ENCODE measurements around the gene HADHA. TPM values are rescaled to one million over a fixed set of nuclear protein-coding genes. Genes with fewer than 3 reads are reported as not detected.

Gene HADHA
- total RNA-seq, 1 donor from 2014 or later = 130 TPM

- Histone ChIP-seq H3K4me1 (peaks cover 7% of the 10 kb centered on the region), H3K4me3 (peak overlapping the region; percentile 45), H3K36me3 (no peaks in the 10 kb centered on the region), H3K9me3 (no peaks in the 10 kb centered on the region), H3K27me3 (ENCODE audit: low read depth) (peaks cover 45% of the 10 kb centered on the region), H3K27ac (no peak overlapping the region)
- no peak for TF ChIP-seq CTCF (IDR thresholded peaks at IDR 0.05)
- intact Hi-C loops (cut with DNase I) = no loop called here
- ATAC-seq = no peak
- DNase-seq = no peak
These were observed 70.5 kb downstream of the HADHA start for GRCh38 chr2:26173776-26174482.

GRCh38 chr2:26172871-26173775 lies 71.3 kb downstream of the HADHA start, which contains the start of gene GAREM2:
TSS of gene GAREM2 (plus strand) at chr2:26173088. CDS start at chr2:26173221, 133 bp downstream.
- H3K9me3 ChIP-seq = no peaks in the 10 kb centered on the region
- no peaks in the 10 kb centered on the region for H3K36me3 ChIP-seq
- intact Hi-C loops (cut with DNase I) = no loop called here
- TF ChIP-seq CTCF (IDR thresholded peaks at IDR 0.05) = no peak
- H3K4me1 ChIP-seq = peaks cover 7% of the 10 kb centered on the region
- DNase-seq (no peak), ATAC-seq (peak; percentile 20 to 36)
- H3K4me3 ChIP-seq = peak within 1 kb of the TSS; percentile 45
- H3K27me3 ChIP-seq (ENCODE audit: low read depth) = peaks cover 44% of the 10 kb centered on the region
- no peak within 1 kb of the TSS for H3K27ac ChIP-seq

DNA sequence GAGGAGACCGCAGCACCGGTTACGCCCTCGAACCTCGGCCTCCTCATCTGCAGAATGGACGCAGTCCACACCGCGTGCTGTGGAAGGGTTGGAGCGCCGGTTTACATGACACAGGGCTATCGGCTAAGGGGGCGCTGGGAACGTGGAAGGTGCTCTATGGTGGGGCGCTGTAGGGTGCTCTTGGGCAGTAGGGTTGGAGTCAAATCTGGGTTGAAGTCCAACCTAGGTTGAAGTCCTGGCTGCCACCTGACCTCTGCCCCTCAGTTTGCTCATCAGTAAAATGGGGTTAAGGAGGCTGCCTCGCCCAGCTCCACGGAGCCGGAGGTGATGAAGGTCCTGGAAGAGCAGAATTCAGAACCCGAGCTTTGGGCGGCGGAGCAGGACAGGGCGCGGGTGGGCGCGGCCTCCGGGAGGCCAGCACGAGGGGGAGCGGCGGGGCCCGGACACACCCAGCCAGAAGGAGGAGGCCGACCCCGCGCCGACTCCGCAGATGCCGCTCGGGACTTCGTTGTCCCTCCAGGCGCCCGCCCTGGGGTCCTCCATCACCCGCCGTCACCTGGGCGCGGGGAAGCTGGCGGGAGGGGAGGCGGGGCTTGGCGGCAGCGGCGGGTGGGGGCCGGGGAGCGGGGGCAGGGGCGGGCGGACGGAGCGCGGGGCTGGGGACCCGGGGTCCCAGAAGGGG lies 72.1 kb downstream of the HADHA start:
- H3K27ac ChIP-seq = no peak overlapping the region
- no peak for ATAC-seq
- H3K27me3 ChIP-seq (ENCODE audit: low read depth) = peaks cover 44% of the 10 kb centered on the region
- peak overlapping the region; percentile 35 for H3K4me3 ChIP-seq
- H3K9me3 ChIP-seq = no peaks in the 10 kb centered on the region
- no peaks in the 10 kb centered on the region for H3K36me3 ChIP-seq
- DNase-seq = no peak
- TF ChIP-seq CTCF (IDR thresholded peaks at IDR 0.05) = no peak
- intact Hi-C loops (cut with DNase I) = no loop called here
- H3K4me1 ChIP-seq = peaks cover 7% of the 10 kb centered on the region

- no peak for DNase-seq
- Histone ChIP-seq H3K27me3 (ENCODE audit: low read depth) (peaks cover 39% of the 10 kb centered on the region), H3K27ac (no peak overlapping the region), H3K4me1 (peaks cover 7% of the 10 kb centered on the region), H3K9me3 (no peaks in the 10 kb centered on the region), H3K36me3 (no peaks in the 10 kb centered on the region), H3K4me3 (no peak overlapping the region)
- no peak for ATAC-seq
- intact Hi-C loops (cut with DNase I) = no loop called here
- TF ChIP-seq CTCF (IDR thresholded peaks at IDR 0.05) = no peak
These were observed 73.6 kb downstream of the HADHA start for GRCh38 chr2:26170795-26171194.

DNA sequence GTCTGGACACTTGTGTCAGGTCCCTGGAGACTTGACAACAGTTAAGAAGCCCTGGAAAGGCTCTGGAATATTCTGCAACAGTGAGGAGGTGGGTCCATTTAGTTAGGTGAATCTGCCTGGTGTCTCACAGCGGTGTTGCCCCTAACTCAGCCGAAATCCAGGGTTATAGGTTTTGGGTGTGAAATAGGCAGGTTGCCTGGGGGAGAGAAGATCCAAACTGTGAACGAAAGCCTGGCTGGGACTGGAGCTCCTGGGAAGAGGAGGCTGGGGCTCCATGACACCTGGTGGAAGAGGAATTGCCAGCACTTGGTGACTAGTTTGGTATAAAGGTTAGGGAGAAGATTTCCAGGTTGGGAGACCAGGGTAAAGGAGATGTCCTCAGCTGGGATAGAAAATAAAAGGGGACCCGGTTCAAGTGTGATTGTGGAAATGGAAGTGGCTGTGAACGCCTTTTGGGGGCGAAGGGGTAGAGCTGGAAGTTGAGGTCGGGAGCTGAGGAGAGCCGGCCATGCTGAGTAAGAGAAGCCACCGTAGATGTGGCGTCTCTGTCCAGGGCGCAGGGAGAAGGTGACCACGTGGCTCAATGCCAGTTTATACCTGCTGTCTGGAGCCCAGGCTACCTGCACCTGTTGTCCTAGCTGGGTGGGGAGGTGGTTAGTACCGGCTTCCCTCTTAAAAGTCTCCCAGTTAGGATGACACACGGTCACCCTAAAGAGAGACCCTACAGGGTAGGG lies 74.6 kb downstream of the HADHA start:
- intact Hi-C loops (cut with DNase I) = no loop called here
- Histone ChIP-seq H3K4me3 (no peak overlapping the region), H3K27ac (no peak overlapping the region), H3K27me3 (ENCODE audit: low read depth) (peaks cover 30% of the 10 kb centered on the region), H3K4me1 (peaks cover 7% of the 10 kb centered on the region), H3K9me3 (no peaks in the 10 kb centered on the region), H3K36me3 (no peaks in the 10 kb centered on the region)
- ATAC-seq (no peak), DNase-seq (no peak)
- no peak for TF ChIP-seq CTCF (IDR thresholded peaks at IDR 0.05)

Data from lower lobe of right lung (tissue), 2 donors.